ENCODE results near the gene BMPR2. TPM values are rescaled to one million over a fixed set of nuclear protein-coding genes. Genes with fewer than 3 reads are reported as not detected.
"Not testable (repeated sequence)": the region's sequence is repeated elsewhere in the genome, so short reads cannot be mapped to it uniquely, and the experiment has no call there.

The BMPR2 gene
- polyA plus RNA-seq, 1 donor (not counting 4 experiments of a cell fraction or from before 2014, with no cell fraction given) = 31.9 TPM

GRCh38 chr2:202530038-202530437 lies 153.9 kb downstream of the BMPR2 start:
- peak overlapping the region; percentile 14 for H3K4me2 ChIP-seq (ENCODE audit: control insufficient read depth, extremely low read depth, insufficient read depth, low read depth, low read length)
- no peak for FAIRE-seq

GRCh38 chr2:202535290-202535689 lies 159.2 kb downstream of the BMPR2 start:
- H3K4me2 ChIP-seq (ENCODE audit: control insufficient read depth, extremely low read depth, insufficient read depth, low read depth, low read length); DNase-seq (ENCODE audit: low read depth, low spot score); H2AFZ ChIP-seq (ENCODE audit: control insufficient read depth, low read length); H3K9me3 ChIP-seq (ENCODE audit: control insufficient read depth, low read depth, low read length); H3K4me3 ChIP-seq (ENCODE audit: control insufficient read depth in 2 of 3, extremely low read depth in 1 of 3, insufficient read depth in 2 of 3, low read depth in 1 of 3, low read length in 3 of 3); H3K27ac ChIP-seq (ENCODE audit: control insufficient read depth, insufficient read depth, low read length); dilution Hi-C loops (cut with MboI; ENCODE audit: extremely low pct_ligation_motif_present, low sequenced_read_pairs); FAIRE-seq; H3K4me1 ChIP-seq (ENCODE audit: control insufficient read depth, extremely low read depth, insufficient read depth, low read length); H3K9me1 ChIP-seq (ENCODE audit: control insufficient read depth, extremely low read depth, insufficient read depth, low read length); H3K27me3 ChIP-seq (ENCODE audit: control insufficient read depth, extremely low read depth, insufficient read depth, low read length); H3K9ac ChIP-seq (ENCODE audit: control insufficient read depth, extremely low read depth, insufficient read depth, low read length); H3K79me2 ChIP-seq (ENCODE audit: control insufficient read depth, insufficient read depth, low read length); H4K20me1 ChIP-seq (ENCODE audit: control insufficient read depth, extremely low read depth, insufficient read depth, low read length); H3K36me3 ChIP-seq (ENCODE audit: control insufficient read depth in 2 of 2, extremely low read depth in 1 of 2, insufficient read depth in 2 of 2, low read length in 2 of 2): not testable (repeated sequence)

More at GRCh38 chr2:202530038-202530437, 153.9 kb downstream of the BMPR2 start:
- TF ChIP-seq CTCF (optimal IDR thresholded peaks at IDR 0.05 in 1 of 3, IDR thresholded peaks at IDR 0.05 in 1 of 3, conservative IDR thresholded peaks at IDR 0.05 in 1 of 3; ENCODE audit: extremely low read depth in 1 of 3, insufficient read depth in 2 of 3, low read length in 3 of 3) (no peak), EZH2 (IDR thresholded peaks at IDR 0.05; ENCODE audit: low read length) (no peak)
- no peak for DNase-seq (ENCODE audit: low read depth, low spot score)
- H3K27me3 ChIP-seq (ENCODE audit: control insufficient read depth, extremely low read depth, insufficient read depth, low read length) = no peaks in the 10 kb centered on the region
- no peaks in the 10 kb centered on the region for H3K9me3 ChIP-seq (ENCODE audit: control insufficient read depth, low read depth, low read length)
- H4K20me1 ChIP-seq (ENCODE audit: control insufficient read depth, extremely low read depth, insufficient read depth, low read length) = no peaks in the 10 kb centered on the region
- H3K9me1 ChIP-seq (ENCODE audit: control insufficient read depth, extremely low read depth, insufficient read depth, low read length) = no peaks in the 10 kb centered on the region
- H3K36me3 ChIP-seq (ENCODE audit: control insufficient read depth in 2 of 2, extremely low read depth in 1 of 2, insufficient read depth in 2 of 2, low read length in 2 of 2) = peaks cover 0 to 3% of the 10 kb centered on the region in 2 experiments
- no peak overlapping the region for H3K27ac ChIP-seq (ENCODE audit: control insufficient read depth, insufficient read depth, low read length)
- no peak overlapping the region for H3K4me3 ChIP-seq (ENCODE audit: control insufficient read depth in 2 of 3, extremely low read depth in 1 of 3, insufficient read depth in 2 of 3, low read depth in 1 of 3, low read length in 3 of 3)
- no peak overlapping the region for H3K9ac ChIP-seq (ENCODE audit: control insufficient read depth, extremely low read depth, insufficient read depth, low read length)
- H3K4me1 ChIP-seq (ENCODE audit: control insufficient read depth, extremely low read depth, insufficient read depth, low read length) = peaks cover 12% of the 10 kb centered on the region
- dilution Hi-C loops (cut with MboI; ENCODE audit: extremely low pct_ligation_motif_present, low sequenced_read_pairs) = no loop called here
- H3K79me2 ChIP-seq (ENCODE audit: control insufficient read depth, insufficient read depth, low read length) = no peaks in the 10 kb centered on the region
- H2AFZ ChIP-seq (ENCODE audit: control insufficient read depth, low read length) = no peak overlapping the region

- H3K9me3 ChIP-seq (ENCODE audit: control insufficient read depth, low read depth, low read length) = no peaks in the 10 kb centered on the region
- H3K9ac ChIP-seq (ENCODE audit: control insufficient read depth, extremely low read depth, insufficient read depth, low read length) = no peak overlapping the region
- no peak overlapping the region for H3K4me3 ChIP-seq (ENCODE audit: control insufficient read depth in 2 of 3, extremely low read depth in 1 of 3, insufficient read depth in 2 of 3, low read depth in 1 of 3, low read length in 3 of 3)
- no peaks in the 10 kb centered on the region for H3K79me2 ChIP-seq (ENCODE audit: control insufficient read depth, insufficient read depth, low read length)
- TF ChIP-seq CTCF (optimal IDR thresholded peaks at IDR 0.05 in 1 of 3, IDR thresholded peaks at IDR 0.05 in 1 of 3, conservative IDR thresholded peaks at IDR 0.05 in 1 of 3; ENCODE audit: extremely low read depth in 1 of 3, insufficient read depth in 2 of 3, low read length in 3 of 3) = no peak
- no peak for TF ChIP-seq EZH2 (IDR thresholded peaks at IDR 0.05; ENCODE audit: low read length)
- H3K27me3 ChIP-seq (ENCODE audit: control insufficient read depth, extremely low read depth, insufficient read depth, low read length) = no peaks in the 10 kb centered on the region
- H3K4me2 ChIP-seq (ENCODE audit: control insufficient read depth, extremely low read depth, insufficient read depth, low read depth, low read length) = no peak overlapping the region
- no peaks in the 10 kb centered on the region for H3K9me1 ChIP-seq (ENCODE audit: control insufficient read depth, extremely low read depth, insufficient read depth, low read length)
- FAIRE-seq = no peak
- H4K20me1 ChIP-seq (ENCODE audit: control insufficient read depth, extremely low read depth, insufficient read depth, low read length) = no peaks in the 10 kb centered on the region
- dilution Hi-C loops (cut with MboI; ENCODE audit: extremely low pct_ligation_motif_present, low sequenced_read_pairs) = no loop called here
- H3K4me1 ChIP-seq (ENCODE audit: control insufficient read depth, extremely low read depth, insufficient read depth, low read length) = no peaks in the 10 kb centered on the region
- H3K36me3 ChIP-seq (ENCODE audit: control insufficient read depth in 2 of 2, extremely low read depth in 1 of 2, insufficient read depth in 2 of 2, low read length in 2 of 2) = no peaks in the 10 kb centered on the region
- no peak for DNase-seq (ENCODE audit: low read depth, low spot score)
- H3K27ac ChIP-seq (ENCODE audit: control insufficient read depth, insufficient read depth, low read length) = no peak overlapping the region
- H2AFZ ChIP-seq (ENCODE audit: control insufficient read depth, low read length) = no peak overlapping the region
Measured at GRCh38 chr2:202541137-202541536, 165.0 kb downstream of the BMPR2 start.

Data from keratinocyte (primary cell).